PC-3 (cell line): ENCODE results near the gene ENO3.

Experiments used
- EZH2 ChIP-seq: fragments of 300-600 bp; sonication (generic); IDR thresholded peaks from one replicate; pipeline ENCODE4 v1.6.1; 2017; ENCODE audit warnings: antibody characterized with exemption, mild to moderate bottlenecking, low read length; ENCODE audit not compliant: unreplicated experiment
- EZH2phosphoT487 ChIP-seq: fragments of 300-600 bp; sonication (generic); IDR thresholded peaks from 2 replicates; pipeline ENCODE4 v1.6.1; 2018; ENCODE audit warnings: mild to moderate bottlenecking, antibody characterized with exemption, low read length, borderline replicate concordance
- TF ChIP-seq, protein P1 (sequence below): fragments of 300-600 bp; sonication (generic); conservative IDR thresholded peaks from 2 replicates; pipeline ENCODE4 v1.5.1; 2017; ENCODE audit warnings: antibody characterized with exemption, low read depth, mild to moderate bottlenecking, low read length

DNA sequence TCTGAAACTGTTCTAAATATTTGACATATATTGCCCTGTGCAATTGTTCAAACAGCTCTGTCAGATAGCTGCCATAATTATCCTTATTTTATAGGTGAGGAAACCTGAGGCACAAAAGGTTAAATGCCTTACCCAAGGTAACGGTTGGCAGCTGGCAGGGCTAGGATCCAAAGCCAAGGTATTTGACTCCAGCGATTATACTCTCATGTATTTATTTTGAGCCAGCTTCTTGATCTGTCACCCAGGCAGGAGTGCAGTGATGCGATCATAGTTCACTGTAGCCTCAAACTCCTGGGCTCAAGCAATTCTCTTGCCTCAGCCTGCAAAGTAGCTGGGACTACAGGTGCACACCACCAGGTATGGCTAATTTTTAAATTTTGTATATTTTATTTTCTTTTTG is 7.2 kb downstream of the ENO3 start:
- TF ChIP-seq, protein P1, sequence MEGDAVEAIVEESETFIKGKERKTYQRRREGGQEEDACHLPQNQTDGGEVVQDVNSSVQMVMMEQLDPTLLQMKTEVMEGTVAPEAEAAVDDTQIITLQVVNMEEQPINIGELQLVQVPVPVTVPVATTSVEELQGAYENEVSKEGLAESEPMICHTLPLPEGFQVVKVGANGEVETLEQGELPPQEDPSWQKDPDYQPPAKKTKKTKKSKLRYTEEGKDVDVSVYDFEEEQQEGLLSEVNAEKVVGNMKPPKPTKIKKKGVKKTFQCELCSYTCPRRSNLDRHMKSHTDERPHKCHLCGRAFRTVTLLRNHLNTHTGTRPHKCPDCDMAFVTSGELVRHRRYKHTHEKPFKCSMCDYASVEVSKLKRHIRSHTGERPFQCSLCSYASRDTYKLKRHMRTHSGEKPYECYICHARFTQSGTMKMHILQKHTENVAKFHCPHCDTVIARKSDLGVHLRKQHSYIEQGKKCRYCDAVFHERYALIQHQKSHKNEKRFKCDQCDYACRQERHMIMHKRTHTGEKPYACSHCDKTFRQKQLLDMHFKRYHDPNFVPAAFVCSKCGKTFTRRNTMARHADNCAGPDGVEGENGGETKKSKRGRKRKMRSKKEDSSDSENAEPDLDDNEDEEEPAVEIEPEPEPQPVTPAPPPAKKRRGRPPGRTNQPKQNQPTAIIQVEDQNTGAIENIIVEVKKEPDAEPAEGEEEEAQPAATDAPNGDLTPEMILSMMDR, result no peak
- TF ChIP-seq EZH2, result no peak
- TF ChIP-seq EZH2phosphoT487, result no peak
